OCI-LY7 (cell line): ENCODE data around the gene DIPK1B. TPM values are rescaled to one million over a fixed set of nuclear protein-coding genes. Genes with fewer than 3 reads are reported as not detected.

Experiments used
- BruUV-seq: library from RNA; stranded (reverse); fragments of 400-500 nt; replicated peaks from 2 replicates; lab custom pipeline; 2021; lab: Mats Ljungman, UMichigan
- CTCF ChIA-PET: fragments of 300-600 bp; sonication (Branson Sonifier 250); formaldehyde crosslinking; loops from one replicate; lab custom pipeline; 2022; ENCODE audit warnings: antibody characterized with exemption; ENCODE audit not compliant: unreplicated experiment; lab: Charles Lee
- POLR2A ChIA-PET: fragments of 300-600 bp; sonication (Branson Sonifier 250); formaldehyde crosslinking; loops from one replicate; lab custom pipeline; 2022; ENCODE audit warnings: antibody characterized with exemption; lab: Charles Lee
- DNase-seq: peaks from one replicate; pipeline ENCODE4 v3.0.0-alpha.2; 2015; ENCODE audit warnings: low spot score
- H2AFZ ChIP-seq: fragments of 200-600 bp; sonication (generic), shearing (Covaris generic); 2 replicates; pipeline ENCODE4 v1.6.1; 2014; ENCODE audit warnings: mild to moderate bottlenecking, antibody characterized with exemption, low read length, moderate library complexity
- H3K27ac ChIP-seq: fragments of 200-600 bp; sonication (generic); 2 replicates; pipeline ENCODE4 v1.5.1; 2014; ENCODE audit warnings: mixed run types, low read depth, mild to moderate bottlenecking, moderate library complexity, low read length, inconsistent platforms; ENCODE audit not compliant: poor library complexity, severe bottlenecking
- H3K36me3 ChIP-seq: fragments of 200-600 bp; sonication (generic); 2 replicates; pipeline ENCODE4 v1.6.1; 2014; ENCODE audit warnings: mild to moderate bottlenecking, antibody characterized with exemption, low read length, moderate library complexity, mixed read lengths; ENCODE audit not compliant: insufficient read depth
- H3K4me1 ChIP-seq: fragments of 200-600 bp; sonication (generic); 2 replicates; pipeline ENCODE4 v1.5.1; 2014; ENCODE audit warnings: mild to moderate bottlenecking, low read length; ENCODE audit not compliant: insufficient read depth, poor library complexity, severe bottlenecking
- H3K4me2 ChIP-seq: fragments of 200-600 bp; sonication (generic); 2 replicates; pipeline ENCODE4 v1.6.1; 2014; ENCODE audit warnings: mild to moderate bottlenecking, low read length
- H3K4me3 ChIP-seq: fragments of 200-600 bp; sonication (generic); 2 replicates; pipeline ENCODE4 v1.5.1; 2014; ENCODE audit warnings: mild to moderate bottlenecking, low read depth, low read length; ENCODE audit not compliant: poor library complexity, severe bottlenecking
- H3K79me2 ChIP-seq: fragments of 200-600 bp; sonication (generic); 2 replicates; pipeline ENCODE4 v1.6.1; 2016; ENCODE audit warnings: low read depth, mild to moderate bottlenecking, low read length, moderate library complexity, mixed read lengths; ENCODE audit not compliant: insufficient read depth
- H3K9me2 ChIP-seq: fragments of 200-600 bp; sonication (generic); 2 replicates; pipeline ENCODE4 v1.6.1; 2016; ENCODE audit warnings: mild to moderate bottlenecking, low read length, mixed read lengths; ENCODE audit not compliant: insufficient read depth
- H3K9me3 ChIP-seq: fragments of 200-600 bp; sonication (generic); 2 replicates; pipeline ENCODE4 v1.6.1; 2014; ENCODE audit warnings: mild to moderate bottlenecking, mixed run types, low read length, mixed read lengths
- H4K20me1 ChIP-seq: fragments of 200-600 bp; sonication (generic); 2 replicates; pipeline ENCODE4 v1.6.1; 2014; ENCODE audit warnings: mild to moderate bottlenecking, antibody characterized with exemption, low read length, moderate library complexity, mixed read lengths; ENCODE audit not compliant: insufficient read depth
- EZH2phosphoT487 ChIP-seq: fragments of 200-600 bp; sonication (generic); IDR thresholded peaks from 2 replicates; pipeline ENCODE4 v1.6.1; 2018; ENCODE audit warnings: low read depth, borderline replicate concordance, mild to moderate bottlenecking, mixed run types, antibody characterized with exemption, low read length, moderate library complexity, mixed read lengths
- intact Hi-C: fragments of 100-400 bp; cut with micrococcal nuclease; formaldehyde crosslinking; loops from one replicate; pipeline ENCODE4 v1.10.0; 2022; ENCODE audit not compliant: unreplicated experiment
- total RNA-seq, 2 experiments: library from RNA; depleted of rRNA in 1 of 2; stranded (reverse); fragments of >200 nt in 1 of 2; shearing (Covaris generic) in 1 of 2; gene quantifications; 2 replicates each; pipeline ENCODE4 v1.2.3, GENCODE V29; 2014 to 2022
- TF ChIP-seq, protein P1 (sequence below): fragments of 200-600 bp; sonication (generic); conservative IDR thresholded peaks from 2 replicates; pipeline ENCODE4 v1.5.1; 2014; ENCODE audit warnings: mild to moderate bottlenecking, antibody characterized with exemption, low read length, moderate library complexity, mixed read lengths

DIPK1B gene
- total RNA-seq, 2 experiments from 2014 or later: 0.30 to 13.3 TPM

DNA sequence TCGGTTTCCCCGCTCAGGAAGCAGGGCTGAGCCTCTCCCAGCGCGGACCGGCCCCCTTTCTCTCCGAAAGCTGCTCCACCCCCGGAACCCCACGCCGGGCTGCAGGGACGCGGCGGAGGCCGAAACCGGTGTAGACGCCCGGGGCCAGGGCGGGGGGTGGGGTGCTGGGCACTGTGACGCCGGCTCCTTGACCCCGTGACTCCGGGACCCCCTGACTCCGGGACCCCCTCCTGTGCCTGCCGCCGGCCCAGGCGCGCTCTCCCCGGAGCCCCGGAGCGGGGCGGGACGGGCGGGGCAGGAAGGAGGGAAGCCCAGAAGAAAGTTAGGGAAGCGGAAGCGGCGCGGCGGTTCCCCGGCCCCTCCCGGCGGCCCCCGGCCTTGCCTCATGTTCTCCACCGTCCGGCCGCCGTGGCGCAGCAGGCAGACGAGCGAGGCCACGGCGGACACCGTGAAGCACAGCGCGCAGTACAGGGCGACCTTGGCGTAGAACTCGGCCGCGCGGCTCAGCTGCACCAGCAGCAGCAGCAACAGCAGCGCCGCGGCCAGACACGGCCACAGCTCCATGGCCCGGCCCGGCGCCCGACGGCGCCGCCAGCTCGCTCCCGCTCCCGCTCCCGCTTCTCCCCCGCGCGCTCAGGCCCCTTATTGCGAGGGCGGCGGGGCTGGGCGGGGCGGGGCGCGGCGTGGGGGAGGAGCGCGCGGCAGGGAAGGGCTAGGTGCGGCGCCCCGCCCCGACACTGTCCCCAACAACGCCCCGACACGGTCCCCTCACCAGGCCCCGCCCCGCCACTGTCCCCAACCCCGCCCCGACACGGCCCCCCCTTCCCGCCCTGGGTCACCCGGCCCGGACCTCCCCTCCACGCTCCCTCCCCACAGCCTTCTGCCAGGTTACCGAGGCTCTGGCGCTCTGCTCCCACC, 25.3 kb upstream of the DIPK1B start, which contains the start of gene AGPAT2:
Gene AGPAT2, minus strand, starts transcription at position 664 of the 918 bp plus-strand sequence. Its CDS starts 100 bp downstream, at position 564.
- Histone ChIP-seq H3K4me2 (peak within 1 kb of the TSS; percentile 88), H4K20me1 (no peaks in the 10 kb centered on the region; the same call in 1 of the 2 replicates), H3K36me3 (no peaks in the 10 kb centered on the region), H3K79me2 (no peaks in the 10 kb centered on the region), H3K9me2 (no peaks in the 10 kb centered on the region), H3K4me1 (peaks cover 13% of the 10 kb centered on the region), H2AFZ (peak within 1 kb of the TSS; percentile 71), H3K9me3 (no peaks in the 10 kb centered on the region), H3K27ac (peak within 1 kb of the TSS; percentile 32), H3K4me3 (peak within 1 kb of the TSS; percentile 83)
- BruUV-seq: no TSS peak
- DNase-seq: peak; percentile 72
- ChIA-PET CTCF (interaction anchor here (0.6 kb wide), 1 partner anchor 42 kb away, joined by 5 read pairs; no protein-coding TSS in a partner anchor), POLR2A (no interaction called here)
- intact Hi-C loops: no loop called here
- TF ChIP-seq EZH2phosphoT487: no peak
- TF ChIP-seq, protein P1, sequence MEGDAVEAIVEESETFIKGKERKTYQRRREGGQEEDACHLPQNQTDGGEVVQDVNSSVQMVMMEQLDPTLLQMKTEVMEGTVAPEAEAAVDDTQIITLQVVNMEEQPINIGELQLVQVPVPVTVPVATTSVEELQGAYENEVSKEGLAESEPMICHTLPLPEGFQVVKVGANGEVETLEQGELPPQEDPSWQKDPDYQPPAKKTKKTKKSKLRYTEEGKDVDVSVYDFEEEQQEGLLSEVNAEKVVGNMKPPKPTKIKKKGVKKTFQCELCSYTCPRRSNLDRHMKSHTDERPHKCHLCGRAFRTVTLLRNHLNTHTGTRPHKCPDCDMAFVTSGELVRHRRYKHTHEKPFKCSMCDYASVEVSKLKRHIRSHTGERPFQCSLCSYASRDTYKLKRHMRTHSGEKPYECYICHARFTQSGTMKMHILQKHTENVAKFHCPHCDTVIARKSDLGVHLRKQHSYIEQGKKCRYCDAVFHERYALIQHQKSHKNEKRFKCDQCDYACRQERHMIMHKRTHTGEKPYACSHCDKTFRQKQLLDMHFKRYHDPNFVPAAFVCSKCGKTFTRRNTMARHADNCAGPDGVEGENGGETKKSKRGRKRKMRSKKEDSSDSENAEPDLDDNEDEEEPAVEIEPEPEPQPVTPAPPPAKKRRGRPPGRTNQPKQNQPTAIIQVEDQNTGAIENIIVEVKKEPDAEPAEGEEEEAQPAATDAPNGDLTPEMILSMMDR: no peak

GRCh38 chr9:136687721-136688223, 24.6 kb upstream of the DIPK1B start:
- no peak for TF ChIP-seq EZH2phosphoT487
- Histone ChIP-seq H2AFZ (no peak overlapping the region), H3K4me3 (no peak overlapping the region), H3K79me2 (no peaks in the 10 kb centered on the region), H3K4me1 (peaks cover 13% of the 10 kb centered on the region), H3K27ac (no peak overlapping the region), H3K4me2 (no peak overlapping the region; the same call in 1 of the 2 replicates), H4K20me1 (no peaks in the 10 kb centered on the region; the same call in 1 of the 2 replicates), H3K36me3 (no peaks in the 10 kb centered on the region), H3K9me3 (no peaks in the 10 kb centered on the region), H3K9me2 (no peaks in the 10 kb centered on the region)
- POLR2A ChIA-PET: no interaction called here
- CTCF ChIA-PET: no interaction called here
- DNase-seq: no peak
- BruUV-seq: no TSS peak
- intact Hi-C loops: no loop called here

DNA sequence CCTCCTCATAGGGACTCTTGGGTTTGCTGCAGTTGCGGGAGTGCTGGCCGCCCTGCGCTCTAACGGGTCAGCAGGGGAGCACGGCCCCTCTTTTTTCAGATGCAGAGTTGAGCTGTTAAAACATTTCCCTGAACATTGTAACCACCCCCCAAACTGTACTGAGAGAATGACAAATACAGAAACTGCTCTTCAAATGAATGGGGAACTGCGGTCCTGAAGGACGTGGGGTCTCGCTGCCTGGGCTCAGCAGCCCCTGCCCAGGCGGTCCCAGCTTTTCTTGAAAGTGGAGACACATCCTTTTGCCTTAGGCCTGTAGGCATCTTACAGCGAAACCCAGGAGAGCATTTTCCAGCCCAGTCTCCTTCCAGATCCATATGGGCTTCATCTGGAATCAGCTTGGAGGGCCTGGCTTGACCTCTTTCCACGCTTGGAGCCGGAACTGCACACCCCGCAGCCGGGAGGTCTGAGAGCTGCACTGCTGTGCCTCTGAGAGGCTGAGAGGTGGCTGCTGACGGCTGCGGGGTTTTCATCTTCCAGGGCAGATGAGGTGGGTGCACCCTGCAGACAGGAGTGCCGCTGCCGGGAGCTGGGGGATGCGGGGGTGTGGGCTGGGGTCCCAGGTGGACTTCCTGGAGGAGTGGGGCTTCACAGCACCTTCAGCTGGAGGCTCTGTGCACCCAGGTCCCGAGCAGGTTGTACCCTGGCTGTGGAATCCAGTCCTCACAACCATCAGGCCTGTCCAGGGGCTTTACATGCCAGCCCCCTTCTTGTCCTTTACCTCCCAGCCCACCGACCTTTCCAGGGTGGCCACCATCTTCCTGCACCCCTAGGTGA, 23.9 kb upstream of the DIPK1B start:
- Histone ChIP-seq H3K79me2 (no peaks in the 10 kb centered on the region), H2AFZ (no peak overlapping the region), H3K36me3 (no peaks in the 10 kb centered on the region), H3K27ac (no peak overlapping the region), H3K9me3 (no peaks in the 10 kb centered on the region), H3K4me2 (no peak overlapping the region), H3K9me2 (no peaks in the 10 kb centered on the region), H3K4me1 (peaks cover 13% of the 10 kb centered on the region), H3K4me3 (no peak overlapping the region), H4K20me1 (no peaks in the 10 kb centered on the region; the same call in 1 of the 2 replicates)
- BruUV-seq: no TSS peak
- TF ChIP-seq, protein P1: no peak
- no peak for TF ChIP-seq EZH2phosphoT487
- ChIA-PET POLR2A (no interaction called here), CTCF (no interaction called here)
- DNase-seq: no peak
- intact Hi-C loops: no loop called here
